Measurements from ENCODE around the gene CTAG1B.

Gene CTAG1B

DNA sequence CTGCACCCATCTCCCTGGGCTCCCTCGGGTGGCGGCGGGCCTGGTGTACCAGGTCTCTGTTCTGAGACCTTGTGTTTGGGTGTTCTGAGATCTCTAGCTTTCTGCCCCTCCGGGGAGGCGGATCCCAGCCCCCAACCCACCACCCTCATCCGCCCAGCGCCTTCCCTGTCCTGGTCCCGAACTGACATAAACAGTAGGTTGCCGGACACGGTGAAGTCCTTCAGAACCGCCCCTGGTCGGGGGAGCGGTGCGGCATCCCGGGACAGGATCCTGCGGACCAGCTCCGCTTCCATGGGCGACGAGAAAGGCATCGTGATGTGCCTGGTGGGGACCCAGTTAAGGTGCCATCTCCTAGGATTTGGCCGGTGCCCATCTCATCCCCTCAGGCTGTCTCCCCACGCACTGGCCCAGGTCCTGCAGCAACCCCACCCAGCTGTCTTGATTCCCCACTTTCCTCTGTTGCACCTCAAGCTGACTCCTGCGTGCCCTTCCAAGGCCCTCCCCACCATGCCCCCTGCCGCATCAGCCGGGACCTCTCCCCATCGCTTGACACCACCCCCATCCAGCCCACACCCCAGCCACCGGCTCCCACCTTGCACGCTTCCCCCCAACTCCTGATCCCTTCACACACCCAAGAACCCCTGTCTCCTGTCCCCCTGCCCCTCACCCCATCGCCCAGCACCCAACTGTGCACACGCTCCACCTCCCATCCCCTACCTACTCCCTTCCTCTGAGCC is 33.4 kb upstream of the CTAG1B start:
- no peak for ATAC-seq
- no peak for TF ChIP-seq ZC3H10 (CRISPR knock-in tag; IDR thresholded peaks at IDR 0.05)
- TF ChIP-seq ARNTL (CRISPR knock-in tag; IDR thresholded peaks at IDR 0.05; ENCODE audit: borderline replicate concordance, low read depth), result no peak
- TF ChIP-seq, protein P1, sequence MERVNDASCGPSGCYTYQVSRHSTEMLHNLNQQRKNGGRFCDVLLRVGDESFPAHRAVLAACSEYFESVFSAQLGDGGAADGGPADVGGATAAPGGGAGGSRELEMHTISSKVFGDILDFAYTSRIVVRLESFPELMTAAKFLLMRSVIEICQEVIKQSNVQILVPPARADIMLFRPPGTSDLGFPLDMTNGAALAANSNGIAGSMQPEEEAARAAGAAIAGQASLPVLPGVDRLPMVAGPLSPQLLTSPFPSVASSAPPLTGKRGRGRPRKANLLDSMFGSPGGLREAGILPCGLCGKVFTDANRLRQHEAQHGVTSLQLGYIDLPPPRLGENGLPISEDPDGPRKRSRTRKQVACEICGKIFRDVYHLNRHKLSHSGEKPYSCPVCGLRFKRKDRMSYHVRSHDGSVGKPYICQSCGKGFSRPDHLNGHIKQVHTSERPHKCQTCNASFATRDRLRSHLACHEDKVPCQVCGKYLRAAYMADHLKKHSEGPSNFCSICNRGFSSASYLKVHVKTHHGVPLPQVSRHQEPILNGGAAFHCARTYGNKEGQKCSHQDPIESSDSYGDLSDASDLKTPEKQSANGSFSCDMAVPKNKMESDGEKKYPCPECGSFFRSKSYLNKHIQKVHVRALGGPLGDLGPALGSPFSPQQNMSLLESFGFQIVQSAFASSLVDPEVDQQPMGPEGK (CRISPR knock-in tag; IDR thresholded peaks at IDR 0.05; ENCODE audit: borderline replicate concordance), result no peak
- no peak for TF ChIP-seq TCF4 (CRISPR knock-in tag; IDR thresholded peaks at IDR 0.05; ENCODE audit: borderline replicate concordance)

DNA sequence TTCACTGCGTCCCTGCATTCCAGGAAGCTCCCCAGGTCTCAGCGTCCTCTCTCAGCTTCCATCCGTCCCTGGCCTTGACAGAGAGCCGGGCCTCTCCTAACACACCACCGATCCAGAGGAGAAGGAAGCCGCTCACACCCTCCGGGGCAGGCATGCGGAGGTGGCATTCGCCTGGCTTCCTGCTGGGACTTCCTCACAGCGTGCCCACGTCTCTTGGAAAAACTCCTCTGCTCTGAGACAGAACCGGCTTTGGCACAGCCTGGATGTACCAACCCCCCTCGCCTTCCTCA is 31.1 kb upstream of the CTAG1B start:
- TF ChIP-seq ARNTL (CRISPR knock-in tag; IDR thresholded peaks at IDR 0.05; ENCODE audit: borderline replicate concordance, low read depth) (no peak), BACH2 (CRISPR knock-in tag; IDR thresholded peaks at IDR 0.05; ENCODE audit: borderline replicate concordance) (no peak), RARB (CRISPR knock-in tag; IDR thresholded peaks at IDR 0.05) (no peak), CSRNP3 (CRISPR knock-in tag; IDR thresholded peaks at IDR 0.05) (no peak), TOX (CRISPR knock-in tag; IDR thresholded peaks at IDR 0.05; ENCODE audit: borderline replicate concordance) (no peak), ZFP30 (CRISPR knock-in tag; IDR thresholded peaks at IDR 0.05) (no peak), ZNF8 (CRISPR knock-in tag; IDR thresholded peaks at IDR 0.05) (no peak), GLIS3 (CRISPR knock-in tag; IDR thresholded peaks at IDR 0.05) (no peak), SNAI2 (CRISPR knock-in tag; IDR thresholded peaks at IDR 0.05) (no peak), ZC3H10 (CRISPR knock-in tag; IDR thresholded peaks at IDR 0.05) (no peak), ESRRG (CRISPR knock-in tag; IDR thresholded peaks at IDR 0.05) (no peak), CSDC2 (CRISPR knock-in tag; IDR thresholded peaks at IDR 0.05) (no peak), ZNF70 (CRISPR knock-in tag; IDR thresholded peaks at IDR 0.05) (no peak), ZFP3 (CRISPR knock-in tag; IDR thresholded peaks at IDR 0.05) (no peak), TCF4 (CRISPR knock-in tag; IDR thresholded peaks at IDR 0.05; ENCODE audit: borderline replicate concordance) (no peak)
- TF ChIP-seq, protein P1 (CRISPR knock-in tag; IDR thresholded peaks at IDR 0.05; ENCODE audit: borderline replicate concordance), result no peak
- TF ChIP-seq, protein P2, sequence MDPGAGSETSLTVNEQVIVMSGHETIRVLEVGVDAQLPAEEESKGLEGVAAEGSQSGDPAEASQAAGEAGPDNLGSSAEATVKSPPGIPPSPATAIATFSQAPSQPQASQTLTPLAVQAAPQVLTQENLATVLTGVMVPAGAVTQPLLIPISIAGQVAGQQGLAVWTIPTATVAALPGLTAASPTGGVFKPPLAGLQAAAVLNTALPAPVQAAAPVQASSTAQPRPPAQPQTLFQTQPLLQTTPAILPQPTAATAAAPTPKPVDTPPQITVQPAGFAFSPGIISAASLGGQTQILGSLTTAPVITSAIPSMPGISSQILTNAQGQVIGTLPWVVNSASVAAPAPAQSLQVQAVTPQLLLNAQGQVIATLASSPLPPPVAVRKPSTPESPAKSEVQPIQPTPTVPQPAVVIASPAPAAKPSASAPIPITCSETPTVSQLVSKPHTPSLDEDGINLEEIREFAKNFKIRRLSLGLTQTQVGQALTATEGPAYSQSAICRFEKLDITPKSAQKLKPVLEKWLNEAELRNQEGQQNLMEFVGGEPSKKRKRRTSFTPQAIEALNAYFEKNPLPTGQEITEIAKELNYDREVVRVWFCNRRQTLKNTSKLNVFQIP (CRISPR knock-in tag; IDR thresholded peaks at IDR 0.05; ENCODE audit: borderline replicate concordance, low read depth), result no peak
- no peak; the same call in 2 of the 3 replicates for ATAC-seq

DNA sequence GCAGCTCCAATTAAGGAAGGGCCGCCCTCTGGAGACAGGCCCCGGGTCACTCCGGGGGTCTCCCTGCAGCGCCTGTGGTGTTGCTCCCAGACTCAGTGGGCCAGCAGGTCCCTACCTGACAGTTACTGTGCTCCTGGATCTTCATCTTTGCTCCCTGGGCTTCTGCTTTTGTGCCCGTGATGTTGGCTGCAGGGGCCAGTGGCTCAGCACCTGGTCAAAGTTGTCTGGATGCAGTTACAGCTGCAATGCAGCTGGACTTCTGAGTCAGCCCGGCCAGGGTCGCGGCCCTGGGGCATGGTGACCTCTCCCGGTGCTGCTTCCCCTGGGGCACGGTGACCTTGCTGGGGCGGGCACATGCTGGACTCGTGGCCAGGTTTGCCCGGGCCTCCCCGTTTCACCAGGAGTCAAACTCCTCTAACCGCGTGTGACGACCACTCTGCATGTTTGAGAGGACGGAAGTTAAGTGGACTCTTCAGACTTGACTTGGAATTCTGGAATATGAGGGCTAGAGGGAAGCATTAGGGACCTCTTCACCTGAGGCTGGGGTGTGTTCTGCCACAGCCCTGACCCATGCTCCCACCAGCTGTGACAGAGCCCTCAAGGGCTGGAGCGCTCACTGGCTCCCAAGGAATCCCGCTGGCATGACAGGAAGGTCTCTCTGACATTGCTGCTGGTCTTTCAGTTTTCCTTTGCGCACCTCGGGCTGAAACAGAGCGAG is 30.6 kb upstream of the CTAG1B start:
- no peak for ATAC-seq
- no peak for TF ChIP-seq TSHZ2 (CRISPR knock-in tag; IDR thresholded peaks at IDR 0.05)
- no peak for TF ChIP-seq TOX (CRISPR knock-in tag; IDR thresholded peaks at IDR 0.05; ENCODE audit: borderline replicate concordance)
- no peak for TF ChIP-seq RARB (CRISPR knock-in tag; IDR thresholded peaks at IDR 0.05)
- TF ChIP-seq ZNF565 (CRISPR knock-in tag; conservative IDR thresholded peaks at IDR 0.05; ENCODE audit: low read depth), result no peak
- TF ChIP-seq ZFP3 (CRISPR knock-in tag; IDR thresholded peaks at IDR 0.05), result no peak
